GM18907 (cell line): ENCODE measurements around the gene MAL.
"Not testable (repeated sequence)": the region's sequence is repeated elsewhere in the genome, so short reads cannot be mapped to it uniquely, and the experiment has no call there.

Experiments used
- ATAC-seq: cut with Tn5 transposase; IDR thresholded peaks from one replicate; pipeline ENCODE4 v1.9.1; 2021; ENCODE audit warnings: mild to moderate bottlenecking, moderate library complexity; ENCODE audit not compliant: unreplicated experiment

The MAL gene

DNA sequence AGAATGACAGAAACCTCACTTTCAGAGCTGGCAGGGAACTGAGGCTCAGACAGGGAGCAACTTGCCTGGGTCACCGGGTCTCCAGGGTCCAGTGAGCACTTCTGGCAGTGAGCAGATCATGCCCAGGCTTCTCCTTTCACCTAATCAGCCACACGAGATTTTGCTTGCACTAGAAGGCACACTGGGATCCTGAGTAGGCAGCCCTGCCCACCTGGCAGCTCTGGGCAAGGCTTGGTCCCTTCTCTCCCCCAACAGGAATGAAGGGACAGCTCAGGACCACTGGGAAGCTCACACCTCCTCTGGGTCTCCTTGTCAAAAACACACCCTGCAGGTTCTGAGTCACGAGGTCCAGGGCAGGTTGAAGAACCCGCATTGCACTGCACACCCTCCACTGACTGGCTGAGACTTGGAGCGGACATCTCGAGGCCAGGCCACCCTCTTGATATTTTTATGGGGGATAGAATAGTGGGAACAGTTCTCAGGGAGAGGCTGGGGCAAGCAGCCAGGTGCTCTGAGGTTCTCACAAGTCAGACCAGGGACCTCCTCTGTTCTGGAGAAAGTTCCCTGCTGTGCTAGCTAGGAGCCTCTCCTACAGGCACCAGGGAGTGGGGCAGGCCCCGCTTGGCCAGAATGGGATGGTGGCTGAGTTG is 5.7 kb downstream of the MAL start:
- no peak for ATAC-seq

- ATAC-seq, result no peak
Observed at GRCh38 chr2:95031726-95032116, 6.2 kb downstream of the MAL start.

GRCh38 chr2:95032341-95032740 is 6.8 kb downstream of the MAL start:
- ATAC-seq, result no peak

DNA sequence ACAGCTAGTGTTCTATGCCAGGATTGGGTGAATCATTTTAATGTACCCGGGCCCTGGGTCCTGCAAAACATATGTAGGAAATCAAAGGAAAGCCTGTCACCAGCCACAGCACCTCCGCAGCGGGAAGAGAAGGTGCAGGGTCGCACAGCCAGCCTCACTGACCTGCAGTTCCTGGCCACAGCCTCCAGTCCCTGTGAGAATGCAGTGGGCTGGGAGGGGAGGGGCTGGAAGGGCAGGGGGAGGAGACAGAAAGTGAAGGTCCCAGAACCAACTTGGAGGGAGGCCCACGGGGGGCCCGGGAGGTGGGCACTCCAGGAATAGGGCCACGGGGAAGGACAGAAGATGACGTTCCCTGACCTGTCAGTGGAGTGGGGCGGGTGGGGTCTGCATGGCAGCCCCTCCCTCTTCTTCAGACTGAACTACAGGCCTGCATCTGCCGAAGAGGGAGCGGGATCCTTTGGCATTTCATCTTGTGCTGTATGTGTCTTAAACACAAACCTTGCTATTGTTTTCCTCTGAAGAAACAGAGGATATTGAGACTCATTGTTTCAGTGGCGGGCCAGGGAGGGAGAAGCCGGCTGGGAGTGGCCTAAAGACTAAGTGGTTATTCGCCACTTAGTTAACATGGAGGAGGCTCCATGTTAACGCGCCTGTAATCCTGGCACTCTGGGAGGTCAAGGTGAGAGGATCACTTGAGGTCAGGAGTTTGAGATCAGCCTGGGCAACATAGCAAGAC is 7.5 kb downstream of the MAL start:
- ATAC-seq, result no peak

DNA sequence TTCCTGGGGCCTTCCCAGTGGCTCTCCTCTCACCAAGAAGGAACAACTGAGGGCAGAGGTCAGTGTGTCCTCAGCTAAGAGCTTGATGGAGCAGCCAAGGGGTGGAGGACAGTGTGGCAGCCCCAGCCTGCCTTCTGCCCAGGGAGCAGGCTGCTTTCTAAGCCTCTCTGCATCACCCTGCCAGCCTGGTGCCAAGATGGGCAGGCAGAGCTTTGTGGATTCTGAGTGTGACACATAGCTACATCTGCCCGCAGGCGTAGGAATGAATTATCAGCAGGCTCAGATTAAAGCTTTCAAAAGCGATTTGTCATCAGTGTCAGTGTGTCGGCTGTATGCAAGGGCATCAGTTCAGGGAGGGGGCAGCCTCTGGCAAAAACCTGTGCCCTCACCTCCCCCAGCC is 8.7 kb downstream of the MAL start:
- no peak for ATAC-seq

- no peak for ATAC-seq
Observed at GRCh38 chr2:95034818-95035217, 9.3 kb downstream of the MAL start.

GRCh38 chr2:95036596-95037383 is 11.3 kb downstream of the MAL start:
- no peak for ATAC-seq

DNA sequence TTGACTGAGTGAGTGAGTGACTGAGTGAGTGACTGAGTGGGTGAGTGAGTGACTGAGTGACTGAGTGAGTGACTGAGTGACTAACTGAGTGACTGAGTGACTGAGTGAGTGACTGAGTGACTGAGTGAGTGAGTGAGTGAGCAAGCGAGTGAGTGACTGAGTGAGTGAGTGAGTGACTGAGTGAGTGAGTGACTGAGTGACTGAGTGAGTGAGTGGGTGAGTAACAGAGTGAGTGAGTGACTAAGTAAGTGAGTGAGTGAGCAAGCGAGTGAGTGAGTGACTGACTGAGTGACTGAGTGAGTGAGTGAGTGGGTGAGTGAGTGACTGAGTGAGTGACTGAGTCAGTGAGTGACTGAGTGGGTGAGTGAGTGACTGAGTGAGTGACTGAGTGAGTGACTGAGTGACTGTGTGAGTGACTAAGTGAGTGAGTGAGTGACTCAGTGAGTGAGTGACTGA is 11.9 kb downstream of the MAL start:
- no peak for ATAC-seq

DNA sequence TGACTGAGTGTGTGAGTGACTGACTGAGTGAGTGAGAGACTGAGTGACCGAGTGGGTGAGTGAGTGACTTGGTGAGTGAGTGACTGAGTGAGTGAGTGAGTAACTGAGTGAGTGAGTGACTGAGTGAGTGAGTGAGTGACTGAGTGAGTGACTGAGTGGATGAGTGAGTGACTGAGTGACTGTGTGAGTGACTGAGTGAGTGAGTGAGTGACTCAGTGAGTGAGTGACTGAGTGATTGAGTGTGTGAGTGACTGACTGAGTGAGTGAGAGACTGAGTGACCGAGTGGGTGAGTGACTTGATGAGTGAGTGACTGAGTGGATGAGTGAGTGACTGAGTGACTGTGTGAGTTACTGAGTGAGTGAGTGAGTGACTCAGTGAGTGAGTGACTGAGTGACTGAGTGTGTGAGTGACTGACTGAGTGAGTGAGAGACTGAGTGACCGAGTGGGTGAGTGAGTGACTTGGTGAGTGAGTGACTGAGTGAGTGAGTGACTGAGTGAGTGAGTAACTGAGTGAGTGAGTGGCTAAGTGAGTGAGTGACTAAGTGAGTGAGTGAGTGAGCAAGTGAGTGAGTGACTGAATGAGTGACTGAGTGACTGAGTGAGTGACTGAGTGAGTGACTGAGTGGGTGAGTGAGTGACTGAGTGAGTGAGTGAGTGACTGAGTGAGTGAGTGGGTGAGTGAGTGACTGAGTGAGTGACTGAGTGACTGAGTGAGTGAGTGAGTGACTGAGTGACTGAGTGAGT is 12.5 kb downstream of the MAL start:
- not testable (repeated sequence) for ATAC-seq

- ATAC-seq, result no peak
Observed at GRCh38 chr2:95038635-95039298, 13.3 kb downstream of the MAL start.

GRCh38 chr2:95039363-95039762 is 13.9 kb downstream of the MAL start:
- no peak for ATAC-seq

- ATAC-seq, result no peak
Observed at GRCh38 chr2:95039978-95040377, 14.5 kb downstream of the MAL start.

GRCh38 chr2:95040426-95040825 is 14.9 kb downstream of the MAL start:
- ATAC-seq, result no peak

GRCh38 chr2:95041060-95041823 is 15.7 kb downstream of the MAL start:
- peak; percentile 31 for ATAC-seq

DNA sequence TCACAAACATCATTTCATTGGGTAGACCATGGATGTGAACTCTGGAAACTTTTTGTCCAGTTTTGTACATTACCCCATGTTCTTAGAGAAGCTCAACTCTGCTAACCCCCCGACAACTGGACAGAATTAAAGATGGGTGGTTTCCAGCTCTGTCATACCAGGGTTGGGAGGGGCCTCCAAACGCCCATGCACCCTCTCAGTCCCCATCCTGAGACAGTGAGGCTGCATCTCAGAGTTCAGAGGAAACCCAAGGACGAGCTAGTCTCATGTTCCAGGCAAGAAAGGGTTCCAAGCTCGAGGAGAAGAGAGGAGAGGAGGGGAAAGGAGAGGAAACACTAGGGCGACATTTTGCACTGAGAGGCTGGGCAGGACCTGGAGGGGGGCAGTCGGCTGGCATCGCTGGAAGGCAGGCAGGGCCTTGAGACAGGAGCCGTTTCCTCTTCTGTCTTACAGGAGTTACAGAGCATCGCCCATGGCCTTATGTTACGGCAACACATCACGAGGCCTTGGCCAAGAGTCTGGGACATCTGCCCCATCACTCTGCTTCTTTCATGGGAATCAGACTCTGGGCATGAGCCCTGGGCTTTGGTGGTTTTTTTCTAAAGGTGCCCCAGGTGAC is 16.4 kb downstream of the MAL start:
- peak; percentile 63 for ATAC-seq

GRCh38 chr2:95042472-95043271 is 17.2 kb downstream of the MAL start:
- no peak for ATAC-seq

DNA sequence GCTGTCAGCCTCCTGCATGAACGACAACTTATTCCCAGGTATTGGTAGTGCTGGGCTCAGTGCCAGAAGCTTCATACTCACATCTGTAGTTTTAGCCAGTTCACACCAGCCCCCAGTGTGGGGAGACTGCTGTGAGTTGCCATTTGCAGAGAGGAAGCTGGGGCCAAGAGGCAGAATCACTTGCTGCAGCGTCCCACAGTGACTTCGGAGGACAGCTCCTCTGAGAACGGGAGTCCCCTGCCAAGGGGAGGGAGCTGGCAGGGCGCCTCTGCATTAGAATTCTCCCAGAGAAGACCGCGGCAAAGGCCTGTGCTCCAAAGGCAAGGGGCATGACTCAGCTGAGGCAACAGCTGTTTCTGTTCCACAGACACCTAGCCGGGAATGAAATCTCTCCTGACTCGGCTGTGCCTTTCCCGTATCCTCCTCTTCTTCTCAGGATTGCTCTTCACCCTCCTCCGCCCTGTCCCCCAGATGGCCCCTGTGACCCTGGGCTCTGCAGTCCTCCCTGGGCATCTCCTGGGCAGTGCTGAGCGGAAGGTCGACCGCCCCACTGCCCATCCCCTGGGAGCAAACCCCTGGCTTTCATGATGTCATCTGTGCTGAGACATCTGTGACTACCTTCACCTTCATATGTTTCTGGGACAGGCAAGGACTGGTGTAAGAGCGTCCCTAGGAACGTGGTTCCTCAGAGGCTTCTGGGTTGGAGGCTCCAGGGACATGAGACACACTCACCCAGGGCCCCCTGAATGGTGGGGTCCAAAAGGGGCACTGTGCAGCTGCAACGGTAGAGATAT is 18.0 kb downstream of the MAL start:
- no peak for ATAC-seq

DNA sequence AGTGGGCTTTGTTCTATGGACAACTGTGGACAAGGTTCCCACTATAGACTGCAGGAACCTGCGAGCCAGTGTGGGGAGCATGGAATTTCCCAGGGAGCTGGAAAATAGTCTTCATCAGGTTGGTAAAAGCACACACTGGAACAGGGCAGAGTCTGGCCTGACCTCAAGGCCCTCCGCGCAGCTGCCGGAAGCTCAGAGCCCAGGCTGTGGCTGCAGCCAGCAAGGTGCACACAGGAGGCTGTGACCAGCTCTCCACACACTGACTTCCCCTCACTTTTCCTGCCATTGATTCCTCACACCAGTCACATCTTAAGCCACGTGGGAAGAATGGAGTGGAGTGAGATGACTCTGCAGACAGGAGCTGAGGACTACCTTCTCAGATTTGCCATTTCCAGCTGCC is 19.1 kb downstream of the MAL start:
- no peak for ATAC-seq
